GM12874 (cell line): Measurements from ENCODE around the gene PCBP3.

ENCODE experiments used
- TF ChIP-seq, protein P1 (sequence below): IDR thresholded peaks from 2 replicates; pipeline ENCODE4 v1.5.1; 2011; ENCODE audit warnings: low read depth, mild to moderate bottlenecking, control low read depth, low read length, moderate library complexity; ENCODE audit not compliant: insufficient read depth

The PCBP3 gene

DNA sequence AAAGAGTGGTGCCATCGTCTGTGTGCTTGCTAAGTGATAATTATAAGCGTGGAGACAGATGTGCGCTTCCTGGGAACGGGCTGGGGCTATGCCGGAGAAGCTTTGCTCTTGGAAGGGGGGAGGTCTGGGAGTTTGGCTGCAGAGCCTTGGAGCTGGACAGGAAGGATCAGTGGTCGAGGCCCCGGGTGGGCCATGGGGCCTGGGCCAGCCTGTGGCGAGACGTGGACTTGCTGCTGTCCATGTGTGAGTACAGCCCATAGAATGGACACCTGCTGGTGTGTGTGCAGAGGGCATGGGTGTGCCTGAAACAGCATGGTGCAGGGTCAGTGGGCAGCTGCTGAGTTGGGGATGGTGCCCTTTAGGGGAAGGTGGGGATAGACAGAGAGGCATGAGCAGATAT is 121.3 kb downstream of the PCBP3 start:
- TF ChIP-seq, protein P1, sequence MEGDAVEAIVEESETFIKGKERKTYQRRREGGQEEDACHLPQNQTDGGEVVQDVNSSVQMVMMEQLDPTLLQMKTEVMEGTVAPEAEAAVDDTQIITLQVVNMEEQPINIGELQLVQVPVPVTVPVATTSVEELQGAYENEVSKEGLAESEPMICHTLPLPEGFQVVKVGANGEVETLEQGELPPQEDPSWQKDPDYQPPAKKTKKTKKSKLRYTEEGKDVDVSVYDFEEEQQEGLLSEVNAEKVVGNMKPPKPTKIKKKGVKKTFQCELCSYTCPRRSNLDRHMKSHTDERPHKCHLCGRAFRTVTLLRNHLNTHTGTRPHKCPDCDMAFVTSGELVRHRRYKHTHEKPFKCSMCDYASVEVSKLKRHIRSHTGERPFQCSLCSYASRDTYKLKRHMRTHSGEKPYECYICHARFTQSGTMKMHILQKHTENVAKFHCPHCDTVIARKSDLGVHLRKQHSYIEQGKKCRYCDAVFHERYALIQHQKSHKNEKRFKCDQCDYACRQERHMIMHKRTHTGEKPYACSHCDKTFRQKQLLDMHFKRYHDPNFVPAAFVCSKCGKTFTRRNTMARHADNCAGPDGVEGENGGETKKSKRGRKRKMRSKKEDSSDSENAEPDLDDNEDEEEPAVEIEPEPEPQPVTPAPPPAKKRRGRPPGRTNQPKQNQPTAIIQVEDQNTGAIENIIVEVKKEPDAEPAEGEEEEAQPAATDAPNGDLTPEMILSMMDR = no peak

DNA sequence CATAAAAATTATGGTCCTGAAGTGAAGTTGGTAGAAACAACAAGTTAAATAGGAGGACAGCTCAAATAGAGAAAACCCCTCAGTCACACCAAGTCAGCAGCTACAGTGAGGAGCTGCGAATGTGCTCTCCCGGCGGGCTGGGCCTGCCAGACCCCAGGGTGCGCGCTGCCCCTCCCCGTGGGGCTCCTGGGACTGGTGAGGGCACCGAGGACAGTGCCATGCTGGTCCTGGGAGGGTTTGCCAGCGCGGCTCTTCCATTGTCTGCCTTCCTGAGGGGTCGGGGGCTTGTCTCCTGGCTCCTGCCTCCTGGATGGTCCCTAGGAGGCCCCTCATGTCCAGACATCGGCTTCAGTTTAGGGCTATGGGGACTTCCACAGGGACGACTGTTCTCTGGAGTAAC is 121.8 kb downstream of the PCBP3 start:
- TF ChIP-seq, protein P1 = no peak

DNA sequence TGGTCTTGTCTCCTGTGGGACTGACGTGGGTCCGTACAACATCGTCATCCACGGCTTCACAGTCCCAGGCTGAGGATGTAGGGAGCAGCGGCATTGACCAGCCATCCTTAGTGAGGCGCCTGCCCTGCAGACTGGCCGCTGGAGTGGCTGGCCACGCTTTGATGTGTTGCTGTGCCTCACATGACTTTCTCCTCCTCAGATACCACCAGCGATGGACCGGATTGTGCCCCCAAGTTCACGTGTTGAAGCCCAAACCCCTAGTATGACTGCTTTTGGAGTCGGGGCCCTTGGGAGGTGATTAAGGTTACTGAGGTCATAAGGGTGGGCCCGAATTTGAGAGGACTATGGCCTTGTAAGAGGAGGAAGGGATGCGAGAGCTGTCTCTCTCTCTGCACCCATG is 122.5 kb downstream of the PCBP3 start:
- TF ChIP-seq, protein P1 = no peak

DNA sequence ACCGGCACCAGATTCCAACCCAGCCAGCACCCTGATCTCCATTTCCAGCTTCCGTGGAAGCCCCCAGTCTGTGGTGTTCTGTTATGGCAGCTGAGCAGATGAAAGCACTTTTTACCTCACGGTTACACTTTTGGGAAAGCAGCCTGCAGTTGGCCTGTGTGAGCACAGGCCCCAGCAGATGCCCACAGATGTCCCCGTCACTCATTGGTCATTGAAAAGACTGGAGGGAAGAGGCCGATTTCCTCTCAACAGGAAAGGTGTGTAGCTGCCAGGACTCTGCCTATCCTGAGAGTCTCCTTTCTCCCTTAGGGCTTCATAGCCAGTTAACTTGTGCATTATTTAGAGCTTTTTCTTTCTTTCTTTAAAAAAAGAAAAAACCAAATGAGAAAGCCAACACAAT is 123.0 kb downstream of the PCBP3 start:
- TF ChIP-seq, protein P1 = no peak

DNA sequence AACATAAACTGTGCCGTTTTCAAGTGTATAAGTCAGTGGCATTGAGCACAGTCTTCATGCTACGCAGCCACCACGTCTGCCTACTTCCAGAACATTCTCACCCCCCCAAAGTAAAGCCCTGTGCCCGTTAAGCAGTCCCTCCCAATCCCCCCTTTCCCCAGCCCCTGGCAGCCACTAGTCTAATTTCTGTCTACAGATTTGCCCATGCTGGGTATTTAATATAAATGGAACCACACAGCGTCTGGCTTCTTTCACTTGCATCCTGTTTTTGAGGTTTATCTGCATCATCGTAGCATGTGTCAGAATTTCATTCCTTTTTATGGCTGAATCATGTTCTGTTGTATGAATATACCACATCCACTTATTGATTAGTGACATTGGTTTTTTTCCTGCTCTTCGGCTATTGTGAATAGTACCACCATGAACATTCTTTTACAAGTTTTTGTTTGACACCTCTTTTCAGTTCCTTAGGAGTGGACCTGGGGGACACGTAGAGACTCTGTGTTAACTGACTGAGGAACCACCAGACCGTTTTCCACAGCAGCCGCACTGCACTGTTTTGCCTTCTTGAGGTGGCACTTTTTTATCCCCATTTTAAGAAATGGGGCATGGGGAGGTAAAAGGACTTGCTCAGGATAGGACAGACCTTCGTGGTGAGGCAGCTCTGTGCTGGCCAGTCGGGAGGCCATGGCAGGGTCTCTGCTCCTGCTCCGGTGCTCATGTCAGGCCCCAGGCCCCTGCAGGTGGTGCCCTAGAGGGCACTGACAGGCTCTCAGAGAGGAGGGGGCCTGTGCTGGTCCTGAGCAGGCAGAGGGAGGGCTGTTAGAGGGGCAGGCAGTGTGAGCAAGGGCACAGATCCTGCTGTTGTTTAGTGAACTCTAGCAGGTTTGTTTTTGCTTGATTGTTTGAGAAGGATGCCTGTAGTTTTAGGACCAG is 123.8 kb downstream of the PCBP3 start:
- TF ChIP-seq, protein P1 = no peak

DNA sequence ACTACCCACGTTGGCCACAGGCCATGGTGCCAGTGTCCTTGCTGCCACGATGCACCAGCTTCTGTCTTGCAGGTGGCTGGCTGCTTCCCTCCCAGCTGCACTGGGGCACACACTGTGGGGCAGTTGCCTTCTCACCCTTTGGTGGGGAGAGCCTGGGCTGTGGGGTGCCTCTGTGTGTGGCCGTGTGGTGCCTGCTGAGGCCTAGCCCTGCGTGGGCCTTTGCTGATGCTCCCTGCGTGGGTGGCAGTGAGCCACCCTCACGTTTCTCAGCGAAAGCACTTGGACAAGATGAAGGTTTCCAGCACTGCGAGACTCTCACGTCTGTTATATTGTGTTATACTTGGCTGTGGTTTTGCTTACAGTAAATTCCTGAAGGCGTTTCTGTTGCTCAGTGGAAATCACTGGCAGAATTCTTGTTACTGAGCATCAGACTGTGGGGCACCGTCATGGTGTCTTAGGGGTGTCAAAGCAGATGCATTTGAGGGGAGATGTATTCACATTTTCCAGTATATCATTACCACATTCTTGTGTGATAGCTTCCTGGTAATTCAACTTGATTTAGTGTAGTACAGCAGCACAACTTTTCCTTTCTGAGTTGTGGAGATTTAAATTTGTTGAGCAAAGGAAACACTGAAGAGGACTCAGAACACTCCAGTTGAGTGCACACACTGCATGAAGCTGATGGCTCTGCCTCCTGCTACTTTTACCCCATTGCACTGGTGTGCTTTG is 124.7 kb downstream of the PCBP3 start:
- TF ChIP-seq, protein P1 = no peak

DNA sequence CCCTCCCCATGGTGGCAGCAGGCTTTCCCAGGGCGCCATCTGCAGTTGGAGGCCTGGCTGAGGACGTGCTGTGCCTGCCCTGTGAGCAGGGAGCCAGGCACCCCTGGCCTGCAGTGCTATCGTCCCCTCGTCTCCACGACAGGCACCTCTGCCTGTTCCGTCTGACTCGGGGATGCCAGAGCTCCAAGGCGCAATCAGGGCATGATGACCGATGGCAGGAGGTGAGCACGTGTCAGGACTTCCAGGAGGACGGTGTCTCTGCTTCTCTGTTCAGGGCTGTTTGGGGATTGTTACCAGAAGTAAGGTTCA is 125.2 kb downstream of the PCBP3 start:
- TF ChIP-seq, protein P1 = no peak
